Measurements from ENCODE around the gene GAB2.
"Not testable (repeated sequence)": the region's sequence is repeated elsewhere in the genome, so short reads cannot be mapped to it uniquely, and the experiment has no call there.

The GAB2 gene

GRCh38 chr11:78237293-78238046 lies 180.2 kb downstream of the GAB2 start:
- DNase-seq, result no peak

GRCh38 chr11:78234006-78234405 lies 183.6 kb downstream of the GAB2 start:
- no peak for DNase-seq

DNA sequence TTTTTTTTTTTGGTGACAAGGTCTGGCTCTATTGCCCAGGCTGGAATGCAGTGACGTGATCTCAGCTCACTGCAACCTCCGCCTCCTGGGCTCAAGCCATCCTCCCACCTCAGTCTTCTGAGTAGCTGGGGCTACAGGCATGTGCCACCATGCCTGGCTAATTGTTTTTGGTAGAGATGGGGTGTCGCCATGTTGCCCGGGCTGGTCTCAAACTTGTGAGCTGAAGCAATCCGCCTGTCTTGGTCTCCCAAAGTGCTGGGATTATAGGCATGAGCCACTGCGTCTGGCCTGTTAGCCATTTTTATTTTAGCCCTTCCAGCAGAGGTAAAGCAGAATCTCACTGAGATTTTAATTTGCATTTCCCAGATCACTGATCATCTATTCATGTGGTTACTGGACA lies 184.6 kb downstream of the GAB2 start:
- DNase-seq, result not testable (repeated sequence)

- DNase-seq, result no peak
Observed at GRCh38 chr11:78231962-78232501, 185.6 kb downstream of the GAB2 start.

DNA sequence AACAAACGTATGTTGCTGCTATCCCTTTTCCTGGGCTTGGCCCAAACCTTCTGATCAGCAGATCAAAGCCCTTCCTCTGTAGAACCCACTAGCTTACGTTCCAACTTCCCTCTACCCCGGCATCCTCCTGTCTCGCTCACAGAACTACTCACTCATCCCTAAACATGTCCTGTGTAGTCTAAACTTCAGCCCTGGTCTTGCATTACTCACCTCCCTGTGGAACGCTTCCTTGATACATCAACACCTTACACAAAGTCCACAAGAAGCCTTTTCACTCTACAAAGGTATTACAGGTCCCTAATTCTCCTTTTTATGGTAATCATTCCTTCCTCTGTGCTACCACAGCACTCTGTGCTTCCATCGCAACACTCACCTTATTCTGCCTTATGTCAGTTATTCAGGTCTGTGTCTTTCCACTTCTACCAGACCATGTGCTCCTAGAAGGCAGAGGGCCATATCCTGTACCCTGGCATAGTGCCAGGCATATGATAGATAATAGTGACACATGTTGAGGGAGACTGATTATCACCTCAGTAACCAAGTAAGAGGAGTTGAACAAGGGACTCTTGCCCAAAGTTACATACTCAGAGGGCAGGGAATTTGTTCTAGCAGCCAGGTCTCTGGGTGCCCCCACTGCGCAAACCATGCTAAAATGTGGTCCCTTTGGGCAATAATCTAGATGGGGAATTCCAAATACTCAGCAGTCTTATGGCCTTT lies 187.3 kb downstream of the GAB2 start:
- DNase-seq, result no peak

- DNase-seq, result no peak
Observed at GRCh38 chr11:78229106-78229505, 188.5 kb downstream of the GAB2 start.

DNA sequence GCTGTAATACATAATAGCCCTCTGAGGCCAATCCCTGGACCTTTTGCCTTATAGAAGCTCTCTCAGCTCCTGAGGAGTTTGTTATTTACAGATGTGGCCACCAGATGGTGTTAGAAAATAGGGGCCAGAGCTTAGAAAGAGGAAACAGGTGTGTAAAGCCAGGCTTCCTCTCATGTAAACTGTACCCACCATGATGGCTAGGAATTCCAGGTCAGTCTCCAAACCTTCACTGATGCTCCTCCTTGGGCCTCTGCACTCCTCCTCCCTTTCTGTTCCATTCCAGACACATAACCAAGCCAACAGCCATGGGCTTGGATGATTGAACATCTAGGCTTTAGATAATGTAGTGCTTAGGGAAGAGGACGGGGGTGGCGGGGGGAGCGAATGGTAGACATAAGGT lies 189.2 kb downstream of the GAB2 start:
- peak; percentile 56 for DNase-seq

DNA sequence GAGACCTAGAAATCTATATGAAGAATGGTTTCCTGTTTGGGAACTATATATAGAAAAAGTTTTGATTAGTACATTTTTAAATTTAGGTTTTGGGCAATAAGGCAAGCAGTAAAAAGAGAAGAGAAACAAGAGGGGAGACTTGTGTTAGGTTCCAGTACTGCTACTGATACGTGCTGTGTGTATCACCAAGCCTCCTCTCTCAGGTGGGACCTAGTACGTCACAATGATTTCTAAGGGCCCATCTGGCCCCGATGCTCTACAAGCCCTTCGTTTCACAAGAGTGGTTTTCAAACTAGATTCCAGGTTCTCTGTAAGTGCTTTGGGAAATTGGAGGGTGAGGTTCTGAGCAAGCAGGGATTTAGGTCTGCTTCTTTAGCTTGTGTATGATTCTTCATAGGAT lies 189.7 kb downstream of the GAB2 start:
- DNase-seq, result no peak

GRCh38 chr11:78226684-78227680 lies 190.6 kb downstream of the GAB2 start:
- DNase-seq, result no peak

DNA sequence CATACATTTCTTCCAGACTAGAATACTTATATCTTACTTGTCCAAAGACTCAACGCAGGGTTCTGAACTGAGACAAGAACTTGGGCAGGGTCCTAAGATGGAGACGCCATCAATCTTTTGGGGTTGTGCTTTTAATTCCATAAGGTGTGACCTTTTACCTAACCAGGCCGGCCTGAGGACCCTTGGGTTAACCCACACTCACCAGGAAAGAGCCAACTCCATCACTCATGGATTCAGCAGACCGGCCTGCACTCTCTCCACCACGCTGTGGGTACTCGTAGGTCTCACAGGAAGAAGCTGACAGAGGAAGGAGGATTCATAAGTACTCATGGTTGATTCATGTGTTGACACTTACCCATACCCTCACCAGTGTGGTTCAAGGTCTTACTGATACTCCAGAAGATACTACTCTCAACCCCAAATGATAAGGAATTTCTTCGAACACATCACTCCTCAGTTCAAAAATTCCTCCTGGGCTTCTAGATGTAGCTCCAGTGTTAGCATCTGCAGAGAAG lies 192.7 kb downstream of the GAB2 start:
- no peak for DNase-seq

GRCh38 chr11:78224506-78224905 lies 193.1 kb downstream of the GAB2 start:
- DNase-seq, result no peak

DNA sequence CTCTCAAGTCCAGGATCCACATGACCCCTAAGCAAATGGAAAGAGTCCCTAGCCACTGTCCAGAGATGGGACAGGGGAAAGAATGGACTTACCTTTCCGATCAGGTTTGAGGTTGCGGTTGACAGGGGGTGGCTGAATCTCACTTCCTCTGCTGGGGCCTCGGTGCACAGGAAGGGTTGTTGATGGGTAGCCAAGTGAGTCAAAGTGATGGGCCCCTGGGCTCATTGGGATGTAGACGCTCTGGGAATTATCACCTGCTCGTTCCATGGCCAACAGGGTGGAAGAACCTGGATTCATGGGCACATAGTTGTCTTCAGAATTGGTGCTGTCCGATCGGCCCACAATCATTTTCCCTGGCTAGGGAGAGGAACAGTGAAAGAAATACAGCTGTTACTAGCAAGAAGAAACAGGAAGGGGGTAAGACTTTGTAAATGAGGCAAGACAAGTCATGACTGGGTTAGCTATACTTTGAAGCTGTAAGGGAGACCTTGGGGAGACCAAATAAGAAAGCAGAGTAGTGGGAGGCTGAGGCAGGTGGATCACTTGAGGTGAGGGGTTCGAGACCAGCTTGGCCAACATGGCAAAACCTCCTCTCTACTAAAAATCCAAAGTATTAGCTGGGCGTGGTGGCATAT lies 194.2 kb downstream of the GAB2 start:
- DNase-seq, result no peak

- DNase-seq, result not testable (repeated sequence)
Observed at GRCh38 chr11:78222726-78223125, 194.9 kb downstream of the GAB2 start.

GRCh38 chr11:78221396-78222315 lies 196.0 kb downstream of the GAB2 start:
- no peak for DNase-seq

GRCh38 chr11:78220218-78221157 lies 197.1 kb downstream of the GAB2 start:
- no peak for DNase-seq

DNA sequence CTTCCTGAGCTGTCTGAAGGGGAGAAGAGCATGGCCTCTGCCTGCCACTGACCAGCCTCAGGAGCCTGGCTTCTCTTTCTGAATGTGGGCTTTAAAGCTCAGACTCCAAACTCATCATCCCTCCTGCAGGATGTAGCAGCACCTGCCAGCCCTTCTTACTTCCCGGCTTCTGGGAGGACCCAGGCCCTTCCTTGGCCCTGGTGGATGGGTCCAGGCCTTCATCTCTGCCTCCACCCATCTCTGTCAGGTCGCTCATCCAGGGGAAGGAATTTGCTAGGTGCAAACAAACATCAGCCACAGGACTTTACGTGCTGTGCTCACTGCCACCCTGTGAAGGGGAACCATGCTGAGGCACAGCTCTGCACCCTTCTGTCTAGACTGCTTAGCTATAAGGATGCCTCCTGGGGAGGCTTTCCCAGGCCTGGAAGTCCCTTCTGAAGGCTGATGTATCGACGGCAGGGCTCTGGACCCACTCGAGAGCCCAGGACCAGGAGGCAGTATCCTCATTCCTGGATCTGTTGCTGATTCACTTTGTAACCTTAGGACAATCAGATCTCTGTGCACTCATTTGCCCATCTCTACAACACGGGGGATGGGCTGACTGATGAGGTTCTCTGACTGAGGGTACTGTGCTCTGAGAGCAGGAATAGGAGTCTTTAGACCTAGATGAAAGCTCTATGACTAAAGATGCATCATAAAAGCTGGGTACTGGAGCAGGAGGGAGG lies 198.0 kb downstream of the GAB2 start:
- DNase-seq, result no peak

GRCh38 chr11:78218707-78219492 lies 198.7 kb downstream of the GAB2 start:
- DNase-seq, result no peak

Measured in NCI-H2029 (cell line).